Vagina (tissue), 2 donors: ENCODE measurements around the gene KRTAP1-5.

Source experiments
- POLR2A ChIP-seq, 2 donors: fragments of 450-650 bp; IDR thresholded peaks; one replicate each; pipeline ENCODE4 v1.6.1; 2017; ENCODE audit warnings: antibody characterized with exemption in 2 of 2, mild to moderate bottlenecking in 2 of 2, moderate library complexity in 2 of 2
- TF ChIP-seq, protein P1 (sequence below), 3 experiments: fragments of 450-650 bp in 2 of 3; fragments of 200-600 bp in 1 of 3; sonication (generic) in 1 of 3; IDR thresholded peaks; one replicate each; pipeline ENCODE4 v1.5.1; 2017 to 2019; ENCODE audit warnings: antibody characterized with exemption in 3 of 3, mild to moderate bottlenecking in 2 of 3, moderate library complexity in 2 of 3

DNA sequence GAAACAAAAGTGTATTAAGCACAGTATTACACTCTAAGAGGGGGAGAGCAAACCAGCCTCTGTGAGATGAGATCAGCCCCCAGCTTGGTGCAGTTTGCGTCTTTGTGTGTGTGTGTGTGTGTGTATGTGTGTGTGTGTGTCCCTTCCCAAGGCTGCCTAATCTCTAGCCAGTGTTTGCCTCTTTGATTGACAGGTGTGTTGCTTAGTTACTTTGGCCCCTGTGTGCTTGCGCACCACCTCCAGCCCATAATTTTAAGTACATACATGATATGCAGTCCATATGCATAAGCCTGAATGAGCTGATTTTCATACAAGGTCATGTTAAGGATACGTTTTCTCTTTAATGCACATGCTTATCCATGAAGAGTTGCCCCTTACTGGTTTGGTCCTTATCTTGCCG is 25.2 kb downstream of the KRTAP1-5 start:
- TF ChIP-seq, protein P1, sequence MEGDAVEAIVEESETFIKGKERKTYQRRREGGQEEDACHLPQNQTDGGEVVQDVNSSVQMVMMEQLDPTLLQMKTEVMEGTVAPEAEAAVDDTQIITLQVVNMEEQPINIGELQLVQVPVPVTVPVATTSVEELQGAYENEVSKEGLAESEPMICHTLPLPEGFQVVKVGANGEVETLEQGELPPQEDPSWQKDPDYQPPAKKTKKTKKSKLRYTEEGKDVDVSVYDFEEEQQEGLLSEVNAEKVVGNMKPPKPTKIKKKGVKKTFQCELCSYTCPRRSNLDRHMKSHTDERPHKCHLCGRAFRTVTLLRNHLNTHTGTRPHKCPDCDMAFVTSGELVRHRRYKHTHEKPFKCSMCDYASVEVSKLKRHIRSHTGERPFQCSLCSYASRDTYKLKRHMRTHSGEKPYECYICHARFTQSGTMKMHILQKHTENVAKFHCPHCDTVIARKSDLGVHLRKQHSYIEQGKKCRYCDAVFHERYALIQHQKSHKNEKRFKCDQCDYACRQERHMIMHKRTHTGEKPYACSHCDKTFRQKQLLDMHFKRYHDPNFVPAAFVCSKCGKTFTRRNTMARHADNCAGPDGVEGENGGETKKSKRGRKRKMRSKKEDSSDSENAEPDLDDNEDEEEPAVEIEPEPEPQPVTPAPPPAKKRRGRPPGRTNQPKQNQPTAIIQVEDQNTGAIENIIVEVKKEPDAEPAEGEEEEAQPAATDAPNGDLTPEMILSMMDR (IDR thresholded peaks at IDR 0.05), result no peak
- no peak for TF ChIP-seq POLR2A (IDR thresholded peaks at IDR 0.05)
